H1 (cell line): ENCODE results near the gene SLC22A3. TPM values are rescaled to one million over a fixed set of nuclear protein-coding genes. Genes with fewer than 3 reads are reported as not detected.

Source experiments
- HDAC2 ChIP-seq, 2 experiments: fragments of 300-600 bp in 1 of 2; sonication (generic) in 1 of 2; IDR thresholded peaks; 2 replicates each; pipeline ENCODE4 v1.6.1; 2011 to 2012; ENCODE audit warnings: low read depth in 2 of 2, low read length in 2 of 2, mild to moderate bottlenecking in 2 of 2, moderate library complexity in 2 of 2, borderline replicate concordance in 1 of 2, inconsistent platforms in 1 of 2
- YY1 ChIP-seq: IDR thresholded peaks from 2 replicates; pipeline ENCODE4 v1.6.1; 2011; ENCODE audit warnings: low read depth, mild to moderate bottlenecking, low read length
- ZNF274 ChIP-seq: IDR thresholded peaks from 2 replicates; pipeline ENCODE4 v1.7.0; 2012; ENCODE audit warnings: low read length, borderline replicate concordance; ENCODE audit errors: extremely low read depth
- polyA plus RNA-seq, 7 experiments: library from polyadenylated mRNA; depleted of rRNA in 3 of 7; stranded (reverse) in 5 of 7; unstranded in 2 of 7; fragments of >200 nt in 5 of 7; fragments of 200-250 nt in 2 of 7; gene quantifications; 1 replicate in 5 of 7; 2 replicates in 1 of 7; 4 replicates in 1 of 7; pipeline versions ENCODE4 v1.2.1 to v1.2.3, GENCODE V29; 2011 to 2013; ENCODE audit warnings: missing spikeins in 2 of 7, mixed read lengths in 2 of 7
- total RNA-seq: library from RNA; stranded (reverse); fragmentation: NEBNext Ultra II Directional; extraction: Animal tissue kit (Norgen Biotek cat#: 25700); gene quantifications from 2 replicates; pipeline ENCODE4 v1.2.1, GENCODE V29; 2021
- TF ChIP-seq, protein P1 (sequence below): fragments of 300-600 bp; sonication (generic); IDR thresholded peaks from 2 replicates; pipeline ENCODE4 v1.7.1; 2012; ENCODE audit warnings: low read length, moderate library complexity, mild to moderate bottlenecking, inconsistent platforms; ENCODE audit not compliant: insufficient replicate concordance

The SLC22A3 gene
- total and polyA plus RNA-seq, 2 of the 8 experiments (the other 6 are each of a cell fraction or from before 2014, with no cell fraction given): 1.0 to 2.9 TPM

DNA sequence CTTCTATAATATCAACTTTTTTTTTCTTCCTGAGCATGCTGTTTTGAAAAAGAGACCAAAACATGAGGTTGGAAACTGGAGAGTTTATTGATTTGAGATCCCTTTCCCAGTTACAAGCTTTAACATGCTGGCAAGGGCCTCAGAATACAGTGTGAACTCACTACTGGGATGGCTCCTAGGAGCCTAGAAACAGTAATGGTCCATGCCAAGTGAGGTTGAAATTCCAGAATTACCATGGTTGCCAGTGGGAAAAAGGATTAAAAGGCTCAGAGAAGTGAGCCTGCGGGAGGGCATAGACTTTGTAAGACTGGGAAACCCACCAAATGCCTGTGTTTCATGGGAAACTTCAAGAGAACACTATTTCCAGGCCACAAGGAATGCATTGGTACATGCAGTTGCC is 28.9 kb upstream of the SLC22A3 start (continued):
- TF ChIP-seq, protein P1, sequence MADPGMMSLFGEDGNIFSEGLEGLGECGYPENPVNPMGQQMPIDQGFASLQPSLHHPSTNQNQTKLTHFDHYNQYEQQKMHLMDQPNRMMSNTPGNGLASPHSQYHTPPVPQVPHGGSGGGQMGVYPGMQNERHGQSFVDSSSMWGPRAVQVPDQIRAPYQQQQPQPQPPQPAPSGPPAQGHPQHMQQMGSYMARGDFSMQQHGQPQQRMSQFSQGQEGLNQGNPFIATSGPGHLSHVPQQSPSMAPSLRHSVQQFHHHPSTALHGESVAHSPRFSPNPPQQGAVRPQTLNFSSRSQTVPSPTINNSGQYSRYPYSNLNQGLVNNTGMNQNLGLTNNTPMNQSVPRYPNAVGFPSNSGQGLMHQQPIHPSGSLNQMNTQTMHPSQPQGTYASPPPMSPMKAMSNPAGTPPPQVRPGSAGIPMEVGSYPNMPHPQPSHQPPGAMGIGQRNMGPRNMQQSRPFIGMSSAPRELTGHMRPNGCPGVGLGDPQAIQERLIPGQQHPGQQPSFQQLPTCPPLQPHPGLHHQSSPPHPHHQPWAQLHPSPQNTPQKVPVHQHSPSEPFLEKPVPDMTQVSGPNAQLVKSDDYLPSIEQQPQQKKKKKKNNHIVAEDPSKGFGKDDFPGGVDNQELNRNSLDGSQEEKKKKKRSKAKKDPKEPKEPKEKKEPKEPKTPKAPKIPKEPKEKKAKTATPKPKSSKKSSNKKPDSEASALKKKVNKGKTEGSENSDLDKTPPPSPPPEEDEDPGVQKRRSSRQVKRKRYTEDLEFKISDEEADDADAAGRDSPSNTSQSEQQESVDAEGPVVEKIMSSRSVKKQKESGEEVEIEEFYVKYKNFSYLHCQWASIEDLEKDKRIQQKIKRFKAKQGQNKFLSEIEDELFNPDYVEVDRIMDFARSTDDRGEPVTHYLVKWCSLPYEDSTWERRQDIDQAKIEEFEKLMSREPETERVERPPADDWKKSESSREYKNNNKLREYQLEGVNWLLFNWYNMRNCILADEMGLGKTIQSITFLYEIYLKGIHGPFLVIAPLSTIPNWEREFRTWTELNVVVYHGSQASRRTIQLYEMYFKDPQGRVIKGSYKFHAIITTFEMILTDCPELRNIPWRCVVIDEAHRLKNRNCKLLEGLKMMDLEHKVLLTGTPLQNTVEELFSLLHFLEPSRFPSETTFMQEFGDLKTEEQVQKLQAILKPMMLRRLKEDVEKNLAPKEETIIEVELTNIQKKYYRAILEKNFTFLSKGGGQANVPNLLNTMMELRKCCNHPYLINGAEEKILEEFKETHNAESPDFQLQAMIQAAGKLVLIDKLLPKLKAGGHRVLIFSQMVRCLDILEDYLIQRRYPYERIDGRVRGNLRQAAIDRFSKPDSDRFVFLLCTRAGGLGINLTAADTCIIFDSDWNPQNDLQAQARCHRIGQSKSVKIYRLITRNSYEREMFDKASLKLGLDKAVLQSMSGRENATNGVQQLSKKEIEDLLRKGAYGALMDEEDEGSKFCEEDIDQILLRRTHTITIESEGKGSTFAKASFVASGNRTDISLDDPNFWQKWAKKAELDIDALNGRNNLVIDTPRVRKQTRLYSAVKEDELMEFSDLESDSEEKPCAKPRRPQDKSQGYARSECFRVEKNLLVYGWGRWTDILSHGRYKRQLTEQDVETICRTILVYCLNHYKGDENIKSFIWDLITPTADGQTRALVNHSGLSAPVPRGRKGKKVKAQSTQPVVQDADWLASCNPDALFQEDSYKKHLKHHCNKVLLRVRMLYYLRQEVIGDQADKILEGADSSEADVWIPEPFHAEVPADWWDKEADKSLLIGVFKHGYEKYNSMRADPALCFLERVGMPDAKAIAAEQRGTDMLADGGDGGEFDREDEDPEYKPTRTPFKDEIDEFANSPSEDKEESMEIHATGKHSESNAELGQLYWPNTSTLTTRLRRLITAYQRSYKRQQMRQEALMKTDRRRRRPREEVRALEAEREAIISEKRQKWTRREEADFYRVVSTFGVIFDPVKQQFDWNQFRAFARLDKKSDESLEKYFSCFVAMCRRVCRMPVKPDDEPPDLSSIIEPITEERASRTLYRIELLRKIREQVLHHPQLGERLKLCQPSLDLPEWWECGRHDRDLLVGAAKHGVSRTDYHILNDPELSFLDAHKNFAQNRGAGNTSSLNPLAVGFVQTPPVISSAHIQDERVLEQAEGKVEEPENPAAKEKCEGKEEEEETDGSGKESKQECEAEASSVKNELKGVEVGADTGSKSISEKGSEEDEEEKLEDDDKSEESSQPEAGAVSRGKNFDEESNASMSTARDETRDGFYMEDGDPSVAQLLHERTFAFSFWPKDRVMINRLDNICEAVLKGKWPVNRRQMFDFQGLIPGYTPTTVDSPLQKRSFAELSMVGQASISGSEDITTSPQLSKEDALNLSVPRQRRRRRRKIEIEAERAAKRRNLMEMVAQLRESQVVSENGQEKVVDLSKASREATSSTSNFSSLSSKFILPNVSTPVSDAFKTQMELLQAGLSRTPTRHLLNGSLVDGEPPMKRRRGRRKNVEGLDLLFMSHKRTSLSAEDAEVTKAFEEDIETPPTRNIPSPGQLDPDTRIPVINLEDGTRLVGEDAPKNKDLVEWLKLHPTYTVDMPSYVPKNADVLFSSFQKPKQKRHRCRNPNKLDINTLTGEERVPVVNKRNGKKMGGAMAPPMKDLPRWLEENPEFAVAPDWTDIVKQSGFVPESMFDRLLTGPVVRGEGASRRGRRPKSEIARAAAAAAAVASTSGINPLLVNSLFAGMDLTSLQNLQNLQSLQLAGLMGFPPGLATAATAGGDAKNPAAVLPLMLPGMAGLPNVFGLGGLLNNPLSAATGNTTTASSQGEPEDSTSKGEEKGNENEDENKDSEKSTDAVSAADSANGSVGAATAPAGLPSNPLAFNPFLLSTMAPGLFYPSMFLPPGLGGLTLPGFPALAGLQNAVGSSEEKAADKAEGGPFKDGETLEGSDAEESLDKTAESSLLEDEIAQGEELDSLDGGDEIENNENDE: no peak
- TF ChIP-seq HDAC2 (IDR thresholded peaks at IDR 0.05; ENCODE audit: borderline replicate concordance in 1 of 2, low read depth in 2 of 2, low read length in 2 of 2): no peak
- TF ChIP-seq YY1: no peak
- no peak for TF ChIP-seq ZNF274
